Spleen (tissue), 7 donors: ENCODE results near the gene ARMC3.

Source experiments
- POLR2AphosphoS5 ChIP-seq, 3 donors: sonication (generic); formaldehyde crosslinking; IDR thresholded peaks; one replicate each; pipeline ENCODE4 v1.5.1; 2017; ENCODE audit warnings: antibody characterized with exemption in 3 of 3
- TF ChIP-seq, protein P1 (sequence below), 11 experiments: fragments of 200-600 bp in 7 of 11; fragments of 450-650 bp in 4 of 11; sonication (generic) in 4 of 11; IDR thresholded peaks in 8 of 11; conservative IDR thresholded peaks in 3 of 11; 1 replicate in 7 of 11; 2 replicates in 4 of 11; pipeline versions ENCODE4 v1.4.0 to v1.8.0; 2016 to 2021; ENCODE audit warnings: antibody characterized with exemption in 11 of 11, inconsistent platforms in 4 of 11, mild to moderate bottlenecking in 1 of 11
- donor health status: DM: no; HTN: no; CAD: no; lungs with moderate emphysema.
- donor health status: DM: no; HTN: no; CAD: no.
- donor health status: DM: no; HTN: no; CAD: no.

DNA sequence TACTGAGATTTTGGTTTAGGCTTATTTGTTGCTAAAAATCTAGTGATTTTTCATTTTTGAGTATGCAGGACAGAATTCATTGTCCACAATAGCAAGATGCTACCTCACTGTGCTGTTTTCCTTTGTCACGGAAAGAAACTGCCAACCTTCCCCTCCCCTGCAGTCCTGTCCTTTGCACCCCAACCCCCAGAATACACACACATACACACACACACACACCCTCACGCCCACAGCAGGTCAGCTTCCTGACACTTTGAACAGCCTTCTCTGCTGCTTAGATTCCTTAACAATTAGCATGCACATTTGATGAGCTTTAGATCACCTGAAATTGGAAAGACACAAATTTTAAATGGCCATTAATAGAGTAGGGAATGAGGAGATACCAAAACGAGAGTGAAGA lies 32.1 kb downstream of the ARMC3 start:
- TF ChIP-seq, protein P1, sequence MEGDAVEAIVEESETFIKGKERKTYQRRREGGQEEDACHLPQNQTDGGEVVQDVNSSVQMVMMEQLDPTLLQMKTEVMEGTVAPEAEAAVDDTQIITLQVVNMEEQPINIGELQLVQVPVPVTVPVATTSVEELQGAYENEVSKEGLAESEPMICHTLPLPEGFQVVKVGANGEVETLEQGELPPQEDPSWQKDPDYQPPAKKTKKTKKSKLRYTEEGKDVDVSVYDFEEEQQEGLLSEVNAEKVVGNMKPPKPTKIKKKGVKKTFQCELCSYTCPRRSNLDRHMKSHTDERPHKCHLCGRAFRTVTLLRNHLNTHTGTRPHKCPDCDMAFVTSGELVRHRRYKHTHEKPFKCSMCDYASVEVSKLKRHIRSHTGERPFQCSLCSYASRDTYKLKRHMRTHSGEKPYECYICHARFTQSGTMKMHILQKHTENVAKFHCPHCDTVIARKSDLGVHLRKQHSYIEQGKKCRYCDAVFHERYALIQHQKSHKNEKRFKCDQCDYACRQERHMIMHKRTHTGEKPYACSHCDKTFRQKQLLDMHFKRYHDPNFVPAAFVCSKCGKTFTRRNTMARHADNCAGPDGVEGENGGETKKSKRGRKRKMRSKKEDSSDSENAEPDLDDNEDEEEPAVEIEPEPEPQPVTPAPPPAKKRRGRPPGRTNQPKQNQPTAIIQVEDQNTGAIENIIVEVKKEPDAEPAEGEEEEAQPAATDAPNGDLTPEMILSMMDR (IDR thresholded peaks at IDR 0.05 in 8 of 11, conservative IDR thresholded peaks at IDR 0.05 in 3 of 11): no peak
- no peak for TF ChIP-seq POLR2AphosphoS5 (IDR thresholded peaks at IDR 0.05)
